Lung (tissue), 12 donors: ENCODE measurements around the gene E2F6. TPM values are rescaled to one million over a fixed set of nuclear protein-coding genes. Genes with fewer than 3 reads are reported as not detected.

ENCODE experiments used
- ATAC-seq: fragments of 200-7000 bp; cut with Tn5 transposase; one replicate; pipeline ENCODE4 v1.9.1; 2020; ENCODE audit warnings: moderate number of reproducible peaks; ENCODE audit not compliant: insufficient read depth, low FRiP score
- DNase-seq, 3 donors: peaks; one replicate each; pipeline ENCODE4 v3.0.0-alpha.2; 2013 to 2017
- H3K27ac ChIP-seq, 2 donors: one replicate each; pipeline ENCODE4 v1.5.1; 2013; ENCODE audit warnings: mild to moderate bottlenecking in 2 of 2, moderate library complexity in 2 of 2, control low read depth in 1 of 2, inconsistent platforms in 1 of 2, low read depth in 1 of 2, low read length in 1 of 2
- H3K27me3 ChIP-seq, 3 donors: one replicate each; pipeline ENCODE4 v1.5.1; 2013; ENCODE audit warnings: low read length in 2 of 3; ENCODE audit not compliant: control insufficient read depth in 3 of 3, insufficient read depth in 3 of 3
- H3K36me3 ChIP-seq, 4 donors: one replicate each; pipeline ENCODE4 v1.5.1; 2013; ENCODE audit warnings: low read length in 4 of 4, mild to moderate bottlenecking in 1 of 4, moderate library complexity in 1 of 4; ENCODE audit not compliant: control insufficient read depth in 4 of 4, insufficient read depth in 4 of 4
- H3K4me1 ChIP-seq, 5 donors: one replicate each; pipeline ENCODE4 v1.5.1; 2013; ENCODE audit warnings: low read length in 5 of 5, mild to moderate bottlenecking in 2 of 5, moderate library complexity in 1 of 5; ENCODE audit not compliant: control insufficient read depth in 5 of 5, insufficient read depth in 5 of 5
- H3K4me3 ChIP-seq: one replicate; pipeline ENCODE4 v1.5.1; 2013; ENCODE audit warnings: mild to moderate bottlenecking, control low read depth, moderate library complexity
- H3K9ac ChIP-seq, 2 donors: one replicate each; pipeline ENCODE4 v1.5.1; 2013; ENCODE audit warnings: low read length in 2 of 2, control low read depth in 1 of 2; ENCODE audit not compliant: insufficient read depth in 1 of 2
- H3K9me3 ChIP-seq, 4 donors: one replicate each; pipeline ENCODE4 v1.5.1; 2013; ENCODE audit warnings: low read length in 3 of 4, mild to moderate bottlenecking in 1 of 4, moderate library complexity in 1 of 4; ENCODE audit not compliant: control insufficient read depth in 4 of 4, insufficient read depth in 3 of 4
- WGBS, 2 donors: extraction: QIAGEN DNeasy Blood & Tissue Kit; methylation state at CpG; one replicate each; pipeline ENCODE4 v1.1.7; 2013; 5-methylcytosine and 5-hydroxymethylcytosine counted together
- polyA plus RNA-seq, 2 donors: library from polyadenylated mRNA; stranded (reverse); fragments of 200-250 nt; gene quantifications; one replicate each; pipeline ENCODE4 v1.2.1, GENCODE V29; 2013
- total RNA-seq, 2 donors: library from RNA; depleted of rRNA in 1 of 2; stranded (reverse); fragments of >200 nt in 1 of 2; gene quantifications; one replicate each; pipeline ENCODE4 v1.2.1, GENCODE V29; 2014 to 2021
- TF ChIP-seq, protein P1 (sequence below): IDR thresholded peaks from 2 replicates; pipeline ENCODE4 v1.5.1; 2012; ENCODE audit warnings: mild to moderate bottlenecking; ENCODE audit errors: control extremely low read depth, extremely low read depth
- donor health status: control.
- donor health status: control.
- donor health status: Bipolar disorder and iron deficiency.
- donor health status: healthy.
- donor health status: DM: yes; HTN: yes; CAD: no.

Gene E2F6
- total and polyA plus RNA-seq, 4 donors: 8.5 to 13.8 (median 11.1) TPM

DNA sequence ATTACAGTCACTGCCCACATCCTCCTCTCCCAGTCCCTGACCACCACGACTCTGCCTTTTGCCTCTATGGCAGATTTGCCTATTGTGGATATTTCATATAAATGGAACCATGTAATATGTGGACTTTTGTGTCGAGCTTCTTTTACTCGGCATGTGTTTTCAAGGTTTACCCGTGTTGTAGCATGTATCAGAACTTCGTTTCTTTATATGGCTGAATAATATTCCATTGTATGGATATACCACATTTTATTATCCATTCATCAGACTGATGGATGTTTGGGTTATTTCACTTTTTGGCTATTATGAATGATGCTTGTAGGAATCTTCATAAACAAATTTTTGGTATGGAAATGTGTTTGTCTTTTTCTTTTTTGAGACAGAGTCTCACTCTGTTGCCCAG, 24.2 kb upstream of the E2F6 start:
- 92 to 96% methylated on average over 5 of the region's 5 CpGs for WGBS, 2 donors
- peaks cover 0 to 12% (median 3%) of the 10 kb centered on the region in 5 donors for H3K4me1 ChIP-seq

DNA sequence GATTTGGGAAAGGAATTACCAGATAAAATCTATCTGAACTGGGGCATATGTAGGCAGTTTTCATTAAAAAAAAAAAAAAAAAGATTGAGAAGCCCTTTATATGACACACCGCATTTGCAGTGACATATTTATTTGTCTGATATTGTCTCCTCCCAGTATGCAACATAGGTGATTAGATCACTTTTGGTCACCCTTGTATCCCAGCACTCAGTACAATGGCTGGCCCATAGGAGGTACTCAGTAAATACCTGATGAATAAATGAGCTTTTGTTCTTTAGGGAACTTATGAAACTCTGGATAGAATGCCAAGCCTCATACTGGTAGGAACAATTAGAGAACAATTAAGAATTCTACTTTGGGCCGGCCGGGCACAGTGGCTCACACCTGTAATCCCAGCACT, 22.8 kb upstream of the E2F6 start:
- TF ChIP-seq, protein P1, sequence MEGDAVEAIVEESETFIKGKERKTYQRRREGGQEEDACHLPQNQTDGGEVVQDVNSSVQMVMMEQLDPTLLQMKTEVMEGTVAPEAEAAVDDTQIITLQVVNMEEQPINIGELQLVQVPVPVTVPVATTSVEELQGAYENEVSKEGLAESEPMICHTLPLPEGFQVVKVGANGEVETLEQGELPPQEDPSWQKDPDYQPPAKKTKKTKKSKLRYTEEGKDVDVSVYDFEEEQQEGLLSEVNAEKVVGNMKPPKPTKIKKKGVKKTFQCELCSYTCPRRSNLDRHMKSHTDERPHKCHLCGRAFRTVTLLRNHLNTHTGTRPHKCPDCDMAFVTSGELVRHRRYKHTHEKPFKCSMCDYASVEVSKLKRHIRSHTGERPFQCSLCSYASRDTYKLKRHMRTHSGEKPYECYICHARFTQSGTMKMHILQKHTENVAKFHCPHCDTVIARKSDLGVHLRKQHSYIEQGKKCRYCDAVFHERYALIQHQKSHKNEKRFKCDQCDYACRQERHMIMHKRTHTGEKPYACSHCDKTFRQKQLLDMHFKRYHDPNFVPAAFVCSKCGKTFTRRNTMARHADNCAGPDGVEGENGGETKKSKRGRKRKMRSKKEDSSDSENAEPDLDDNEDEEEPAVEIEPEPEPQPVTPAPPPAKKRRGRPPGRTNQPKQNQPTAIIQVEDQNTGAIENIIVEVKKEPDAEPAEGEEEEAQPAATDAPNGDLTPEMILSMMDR: no peak
- Histone ChIP-seq H3K9me3 (no peaks in the 10 kb centered on the region), H3K4me1 (peaks cover 0 to 14% (median 3%) of the 10 kb centered on the region in 5 donors), H3K36me3 (no peaks in the 10 kb centered on the region), H3K9ac (no peak overlapping the region), H3K27me3 (no peaks in the 10 kb centered on the region), H3K4me3 (no peak overlapping the region), H3K27ac (no peak overlapping the region)
- 63 to 64% methylated on average over 3 of the region's 3 CpGs for WGBS, 2 donors
- no peak for ATAC-seq
- no peak for DNase-seq

More for the DNA sequence above, 24.2 kb upstream of the E2F6 start:
- Histone ChIP-seq H3K27ac (no peak overlapping the region), H3K4me3 (no peak overlapping the region), H3K27me3 (no peaks in the 10 kb centered on the region), H3K9ac (no peak overlapping the region), H3K9me3 (no peaks in the 10 kb centered on the region), H3K36me3 (no peaks in the 10 kb centered on the region)
- DNase-seq: no peak
- ATAC-seq: no peak
- TF ChIP-seq, protein P1: no peak

DNA sequence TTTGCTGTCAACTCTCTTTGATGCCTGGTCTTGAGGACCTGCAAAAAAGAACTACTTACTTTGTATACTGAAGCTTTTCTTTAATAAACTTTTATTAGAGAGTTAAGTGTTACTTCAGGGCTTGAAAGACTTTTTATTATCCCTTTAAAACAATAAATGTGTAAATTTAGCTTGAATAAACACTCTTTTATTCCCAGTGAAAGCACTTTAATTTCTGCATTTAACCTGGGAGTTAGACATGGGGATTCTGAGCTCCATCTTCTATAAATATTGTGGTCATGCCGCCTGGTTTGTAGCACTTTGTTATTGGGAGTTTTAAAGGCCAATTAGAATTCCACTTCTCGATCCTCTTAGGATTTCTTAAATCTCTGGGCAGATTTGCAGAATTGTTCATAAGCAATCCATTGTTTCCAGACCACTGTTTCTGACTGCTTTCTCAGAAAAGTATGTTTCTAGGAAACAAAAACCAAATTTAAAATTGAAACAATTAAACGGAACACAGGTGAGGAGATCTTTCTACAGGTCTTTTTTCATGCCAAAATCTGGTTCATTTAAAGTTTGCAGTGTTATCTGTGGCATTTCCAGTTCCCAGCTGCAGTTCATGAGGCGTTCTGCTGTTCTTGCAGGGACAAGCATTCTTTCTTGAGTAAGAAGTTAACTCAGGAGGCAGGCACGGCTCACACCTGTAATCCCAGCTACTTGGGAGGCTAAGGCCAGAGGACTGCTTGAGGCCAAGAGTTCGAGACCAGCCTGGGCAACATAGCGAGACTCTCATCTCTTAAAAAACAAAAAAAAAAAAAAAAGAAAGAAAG, 18.1 kb upstream of the E2F6 start:
- 67 to 76% methylated on average over 7 of the region's 7 CpGs for WGBS, 2 donors
- H3K36me3 ChIP-seq: no peaks in the 10 kb centered on the region
- no peak overlapping the region for H3K4me3 ChIP-seq
- H3K27ac ChIP-seq: no peak overlapping the region
- no peaks in the 10 kb centered on the region for H3K9me3 ChIP-seq
- H3K9ac ChIP-seq: no peak overlapping the region
- H3K4me1 ChIP-seq: peaks cover 0 to 25% (median 4%) of the 10 kb centered on the region in 5 donors
- TF ChIP-seq, protein P1: no peak
- H3K27me3 ChIP-seq: peaks cover 0 to 6% (median 2%) of the 10 kb centered on the region in 3 donors
- ATAC-seq (no peak), DNase-seq (peak in 2 of 3 donors; percentile 38 to 54)
